OCI-LY1 (cell line): Measurements from ENCODE around the gene MAX.

ENCODE experiments used
- EZH2 ChIP-seq: fragments of 200-600 bp; sonication (generic), shearing (Covaris generic); IDR thresholded peaks from 2 replicates; pipeline ENCODE4 v1.8.0; 2017; ENCODE audit warnings: borderline replicate concordance, mixed run types, mild to moderate bottlenecking, antibody characterized with exemption, low read length, moderate library complexity, mixed read lengths
- TF ChIP-seq, protein P1 (sequence below): fragments of 200-600 bp; sonication (generic), shearing (Covaris generic); IDR thresholded peaks from 2 replicates; pipeline ENCODE4 v1.5.1; 2017; ENCODE audit warnings: mild to moderate bottlenecking, antibody characterized with exemption, low read length, moderate library complexity, mixed read lengths

DNA sequence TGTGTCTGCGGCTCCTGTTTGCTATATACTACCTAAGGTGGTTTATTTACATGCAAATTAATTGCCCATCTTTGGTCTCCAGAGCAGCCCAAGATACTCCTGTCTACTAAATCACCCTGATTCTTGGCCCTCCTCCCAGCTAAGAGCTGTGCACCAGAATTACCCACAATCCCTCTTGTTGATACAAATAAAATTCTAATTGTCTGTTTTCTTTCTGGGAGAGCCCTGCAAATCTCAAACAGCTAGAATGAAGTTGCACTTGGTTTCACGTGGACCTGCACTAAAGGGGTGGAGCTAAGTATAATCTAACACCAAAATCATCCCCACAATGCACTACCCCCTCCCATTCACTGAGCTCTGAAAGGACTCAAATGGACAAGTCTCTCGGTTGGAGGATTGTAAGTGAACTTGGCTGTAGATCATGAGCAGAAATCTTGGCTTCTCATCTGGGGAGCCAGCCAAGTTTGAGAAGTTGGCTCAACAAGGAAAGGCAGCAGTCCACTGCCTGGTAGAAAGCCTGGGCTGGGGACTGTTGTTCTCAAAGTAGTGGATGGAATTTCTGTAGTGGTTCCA, 6.6 kb downstream of the MAX start:
- TF ChIP-seq, protein P1, sequence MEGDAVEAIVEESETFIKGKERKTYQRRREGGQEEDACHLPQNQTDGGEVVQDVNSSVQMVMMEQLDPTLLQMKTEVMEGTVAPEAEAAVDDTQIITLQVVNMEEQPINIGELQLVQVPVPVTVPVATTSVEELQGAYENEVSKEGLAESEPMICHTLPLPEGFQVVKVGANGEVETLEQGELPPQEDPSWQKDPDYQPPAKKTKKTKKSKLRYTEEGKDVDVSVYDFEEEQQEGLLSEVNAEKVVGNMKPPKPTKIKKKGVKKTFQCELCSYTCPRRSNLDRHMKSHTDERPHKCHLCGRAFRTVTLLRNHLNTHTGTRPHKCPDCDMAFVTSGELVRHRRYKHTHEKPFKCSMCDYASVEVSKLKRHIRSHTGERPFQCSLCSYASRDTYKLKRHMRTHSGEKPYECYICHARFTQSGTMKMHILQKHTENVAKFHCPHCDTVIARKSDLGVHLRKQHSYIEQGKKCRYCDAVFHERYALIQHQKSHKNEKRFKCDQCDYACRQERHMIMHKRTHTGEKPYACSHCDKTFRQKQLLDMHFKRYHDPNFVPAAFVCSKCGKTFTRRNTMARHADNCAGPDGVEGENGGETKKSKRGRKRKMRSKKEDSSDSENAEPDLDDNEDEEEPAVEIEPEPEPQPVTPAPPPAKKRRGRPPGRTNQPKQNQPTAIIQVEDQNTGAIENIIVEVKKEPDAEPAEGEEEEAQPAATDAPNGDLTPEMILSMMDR, result no peak
- TF ChIP-seq EZH2, result no peak
